Renal pelvis (tissue), 4 donors: ENCODE measurements around the gene MADCAM1. TPM values are rescaled to one million over a fixed set of nuclear protein-coding genes. Genes with fewer than 3 reads are reported as not detected.
"Not testable (repeated sequence)": the region's sequence is repeated elsewhere in the genome, so short reads cannot be mapped to it uniquely, and the experiment has no call there.

Source experiments
- DNase-seq: peaks from one replicate; pipeline ENCODE4 v3.0.0-alpha.2; 2013
- polyA plus RNA-seq, 3 donors: library from polyadenylated mRNA; unstranded; fragments of 120-200 nt; gene quantifications; one replicate each; pipeline ENCODE4 v1.2.1, GENCODE V29; 2013; ENCODE audit not compliant: insufficient read length in 3 of 3

MADCAM1 gene
- polyA plus RNA-seq, 3 donors, result 5.3 to 7.0 (median 5.7) TPM

GRCh38 chr19:463483-464207 lies 32.6 kb upstream of the MADCAM1 start:
- DNase-seq, result no peak

- DNase-seq, result no peak
Observed at GRCh38 chr19:464208-464545, 32.1 kb upstream of the MADCAM1 start.

- no peak for DNase-seq
Observed at GRCh38 chr19:465056-465816, 31.1 kb upstream of the MADCAM1 start.

- no peak for DNase-seq
Observed at GRCh38 chr19:467554-467953, 28.7 kb upstream of the MADCAM1 start.

- no peak for DNase-seq
Observed at GRCh38 chr19:468587-469256, 27.6 kb upstream of the MADCAM1 start.

- no peak for DNase-seq
Observed at GRCh38 chr19:469833-470232, 26.5 kb upstream of the MADCAM1 start.

GRCh38 chr19:470701-471100 lies 25.6 kb upstream of the MADCAM1 start:
- DNase-seq, result no peak

GRCh38 chr19:472005-472858 lies 24.1 kb upstream of the MADCAM1 start:
- DNase-seq, result no peak

GRCh38 chr19:474126-475078 lies 21.9 kb upstream of the MADCAM1 start:
- no peak for DNase-seq

GRCh38 chr19:475360-475759 lies 20.9 kb upstream of the MADCAM1 start:
- DNase-seq, result no peak

- DNase-seq, result no peak
Observed at GRCh38 chr19:478236-478903, 17.9 kb upstream of the MADCAM1 start.

GRCh38 chr19:478976-479375 lies 17.3 kb upstream of the MADCAM1 start:
- DNase-seq, result no peak

- peak; percentile 71 for DNase-seq
Observed at GRCh38 chr19:480016-480855, 16.1 kb upstream of the MADCAM1 start.

GRCh38 chr19:481100-481499 lies 15.2 kb upstream of the MADCAM1 start:
- not testable (repeated sequence) for DNase-seq

- no peak for DNase-seq
Observed at GRCh38 chr19:482186-483041, 13.9 kb upstream of the MADCAM1 start.

GRCh38 chr19:483332-484072 lies 12.8 kb upstream of the MADCAM1 start:
- no peak for DNase-seq

GRCh38 chr19:484494-484893 lies 11.8 kb upstream of the MADCAM1 start:
- DNase-seq, result no peak

- no peak for DNase-seq
Observed at GRCh38 chr19:485077-485476, 11.2 kb upstream of the MADCAM1 start.
